ENCODE results near the gene ELAPOR1. TPM values are rescaled to one million over a fixed set of nuclear protein-coding genes. Genes with fewer than 3 reads are reported as not detected.

ELAPOR1 gene
- total and polyA plus RNA-seq, 9 of the 15 experiments (the other 6 are each of a cell fraction or from before 2014, with no cell fraction given) = 0.07 to 1.2 (median 0.18) TPM

DNA sequence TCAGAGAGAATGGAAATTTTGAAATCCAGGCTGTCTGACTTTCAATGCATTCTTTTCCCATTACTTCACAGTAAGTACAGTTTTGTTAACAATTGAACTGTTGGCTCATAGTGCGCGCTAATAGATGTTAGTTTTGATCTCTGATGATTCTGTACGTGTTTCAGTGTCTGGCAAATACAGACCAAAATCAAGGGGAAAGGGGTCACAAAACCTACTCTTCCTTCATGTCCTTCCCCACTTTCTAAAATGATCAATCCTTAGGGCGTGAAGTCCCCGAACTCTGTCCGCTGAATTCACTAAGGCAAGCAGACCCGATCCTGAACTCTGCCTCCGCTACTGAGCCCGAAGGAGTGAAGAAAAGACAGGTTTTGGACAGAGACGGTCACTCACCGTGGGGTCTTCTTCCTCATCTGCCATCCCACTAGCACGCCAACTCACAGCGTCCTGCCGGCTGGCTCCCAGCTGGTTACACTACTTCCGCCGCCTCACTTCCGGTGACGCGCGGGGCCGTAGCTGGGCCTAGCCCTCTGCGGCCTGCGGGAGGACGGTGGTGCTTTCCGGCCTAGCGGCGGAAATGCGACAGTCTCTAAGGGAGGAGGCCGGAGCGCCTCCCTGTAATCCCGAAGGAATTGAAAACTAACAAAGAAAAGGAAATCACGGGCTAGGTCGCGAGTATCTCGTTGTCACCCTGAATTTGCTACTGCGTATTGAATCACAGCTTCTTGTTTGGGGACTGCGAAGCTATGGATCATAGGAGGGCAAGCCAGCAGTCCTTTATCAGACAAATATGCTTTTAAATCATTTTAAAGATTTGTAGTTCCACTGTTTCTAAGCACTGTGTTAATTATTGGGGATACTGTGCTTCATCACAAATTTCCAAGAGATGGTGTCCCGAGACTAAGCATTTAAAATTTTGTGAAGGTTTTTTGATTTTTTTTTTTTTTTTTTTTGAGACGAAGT lies 38.1 kb upstream of the ELAPOR1 start, which contains the start of gene TAF13 (continued):
- TF ChIP-seq, protein P1, sequence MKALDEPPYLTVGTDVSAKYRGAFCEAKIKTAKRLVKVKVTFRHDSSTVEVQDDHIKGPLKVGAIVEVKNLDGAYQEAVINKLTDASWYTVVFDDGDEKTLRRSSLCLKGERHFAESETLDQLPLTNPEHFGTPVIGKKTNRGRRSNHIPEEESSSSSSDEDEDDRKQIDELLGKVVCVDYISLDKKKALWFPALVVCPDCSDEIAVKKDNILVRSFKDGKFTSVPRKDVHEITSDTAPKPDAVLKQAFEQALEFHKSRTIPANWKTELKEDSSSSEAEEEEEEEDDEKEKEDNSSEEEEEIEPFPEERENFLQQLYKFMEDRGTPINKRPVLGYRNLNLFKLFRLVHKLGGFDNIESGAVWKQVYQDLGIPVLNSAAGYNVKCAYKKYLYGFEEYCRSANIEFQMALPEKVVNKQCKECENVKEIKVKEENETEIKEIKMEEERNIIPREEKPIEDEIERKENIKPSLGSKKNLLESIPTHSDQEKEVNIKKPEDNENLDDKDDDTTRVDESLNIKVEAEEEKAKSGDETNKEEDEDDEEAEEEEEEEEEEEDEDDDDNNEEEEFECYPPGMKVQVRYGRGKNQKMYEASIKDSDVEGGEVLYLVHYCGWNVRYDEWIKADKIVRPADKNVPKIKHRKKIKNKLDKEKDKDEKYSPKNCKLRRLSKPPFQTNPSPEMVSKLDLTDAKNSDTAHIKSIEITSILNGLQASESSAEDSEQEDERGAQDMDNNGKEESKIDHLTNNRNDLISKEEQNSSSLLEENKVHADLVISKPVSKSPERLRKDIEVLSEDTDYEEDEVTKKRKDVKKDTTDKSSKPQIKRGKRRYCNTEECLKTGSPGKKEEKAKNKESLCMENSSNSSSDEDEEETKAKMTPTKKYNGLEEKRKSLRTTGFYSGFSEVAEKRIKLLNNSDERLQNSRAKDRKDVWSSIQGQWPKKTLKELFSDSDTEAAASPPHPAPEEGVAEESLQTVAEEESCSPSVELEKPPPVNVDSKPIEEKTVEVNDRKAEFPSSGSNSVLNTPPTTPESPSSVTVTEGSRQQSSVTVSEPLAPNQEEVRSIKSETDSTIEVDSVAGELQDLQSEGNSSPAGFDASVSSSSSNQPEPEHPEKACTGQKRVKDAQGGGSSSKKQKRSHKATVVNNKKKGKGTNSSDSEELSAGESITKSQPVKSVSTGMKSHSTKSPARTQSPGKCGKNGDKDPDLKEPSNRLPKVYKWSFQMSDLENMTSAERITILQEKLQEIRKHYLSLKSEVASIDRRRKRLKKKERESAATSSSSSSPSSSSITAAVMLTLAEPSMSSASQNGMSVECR (CRISPR knock-in tag; IDR thresholded peaks at IDR 0.05) = peak; percentile 99
- TF ChIP-seq ZNF212 (CRISPR knock-in tag; IDR thresholded peaks at IDR 0.05) = no peak
- TF ChIP-seq ZNF584 (CRISPR knock-in tag; IDR thresholded peaks at IDR 0.05; ENCODE audit: low read depth) = no peak
- TF ChIP-seq PML (IDR thresholded peaks at IDR 0.05; ENCODE audit: low read length) = peak; percentile 88
- TF ChIP-seq ZNF785 (CRISPR knock-in tag; IDR thresholded peaks at IDR 0.05) = no peak
- TF ChIP-seq MTA3 (IDR thresholded peaks at IDR 0.05; ENCODE audit: borderline replicate concordance) = peak; percentile 92
- TF ChIP-seq ZBED1 (IDR thresholded peaks at IDR 0.05) = peak; percentile 86; the same call in 1 of the 2 replicates
- no peak for TF ChIP-seq SRSF3 (IDR thresholded peaks at IDR 0.05; ENCODE audit: insufficient read depth, low read length)
- peak in 1 of 2 experiments; percentile 64; a peak in 1 of 4 replicates for TF ChIP-seq TRIM24 (IDR thresholded peaks at IDR 0.05)
- TF ChIP-seq KLF16 (IDR thresholded peaks at IDR 0.05) = no peak
- no peak for TF ChIP-seq FOXK1 (CRISPR knock-in tag; IDR thresholded peaks at IDR 0.05; ENCODE audit: borderline replicate concordance)
- TF ChIP-seq KLF1 (tag; IDR thresholded peaks at IDR 0.05) = no peak
- TF ChIP-seq BRD4 (IDR thresholded peaks at IDR 0.05) = no peak; the same call in 1 of the 2 replicates
- TF ChIP-seq, protein P2, sequence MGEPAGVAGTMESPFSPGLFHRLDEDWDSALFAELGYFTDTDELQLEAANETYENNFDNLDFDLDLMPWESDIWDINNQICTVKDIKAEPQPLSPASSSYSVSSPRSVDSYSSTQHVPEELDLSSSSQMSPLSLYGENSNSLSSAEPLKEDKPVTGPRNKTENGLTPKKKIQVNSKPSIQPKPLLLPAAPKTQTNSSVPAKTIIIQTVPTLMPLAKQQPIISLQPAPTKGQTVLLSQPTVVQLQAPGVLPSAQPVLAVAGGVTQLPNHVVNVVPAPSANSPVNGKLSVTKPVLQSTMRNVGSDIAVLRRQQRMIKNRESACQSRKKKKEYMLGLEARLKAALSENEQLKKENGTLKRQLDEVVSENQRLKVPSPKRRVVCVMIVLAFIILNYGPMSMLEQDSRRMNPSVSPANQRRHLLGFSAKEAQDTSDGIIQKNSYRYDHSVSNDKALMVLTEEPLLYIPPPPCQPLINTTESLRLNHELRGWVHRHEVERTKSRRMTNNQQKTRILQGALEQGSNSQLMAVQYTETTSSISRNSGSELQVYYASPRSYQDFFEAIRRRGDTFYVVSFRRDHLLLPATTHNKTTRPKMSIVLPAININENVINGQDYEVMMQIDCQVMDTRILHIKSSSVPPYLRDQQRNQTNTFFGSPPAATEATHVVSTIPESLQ (CRISPR knock-in tag; IDR thresholded peaks at IDR 0.05) = no peak
- no peak for TF ChIP-seq ZNF764 (CRISPR knock-in tag; IDR thresholded peaks at IDR 0.05; ENCODE audit: low read depth)
- no peak for TF ChIP-seq CEBPG (CRISPR knock-in tag; IDR thresholded peaks at IDR 0.05)
- TF ChIP-seq CEBPG (tag; conservative IDR thresholded peaks at IDR 0.05 in 1 of 2, IDR thresholded peaks at IDR 0.05 in 1 of 2) = no peak
- TF ChIP-seq, protein P3, sequence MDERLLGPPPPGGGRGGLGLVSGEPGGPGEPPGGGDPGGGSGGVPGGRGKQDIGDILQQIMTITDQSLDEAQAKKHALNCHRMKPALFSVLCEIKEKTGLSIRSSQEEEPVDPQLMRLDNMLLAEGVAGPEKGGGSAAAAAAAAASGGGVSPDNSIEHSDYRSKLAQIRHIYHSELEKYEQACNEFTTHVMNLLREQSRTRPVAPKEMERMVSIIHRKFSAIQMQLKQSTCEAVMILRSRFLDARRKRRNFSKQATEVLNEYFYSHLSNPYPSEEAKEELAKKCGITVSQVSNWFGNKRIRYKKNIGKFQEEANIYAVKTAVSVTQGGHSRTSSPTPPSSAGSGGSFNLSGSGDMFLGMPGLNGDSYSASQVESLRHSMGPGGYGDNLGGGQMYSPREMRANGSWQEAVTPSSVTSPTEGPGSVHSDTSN (CRISPR knock-in tag; IDR thresholded peaks at IDR 0.05; ENCODE audit: low read depth) = no peak
- TF ChIP-seq, protein P3 (tag; conservative IDR thresholded peaks at IDR 0.05; ENCODE audit: low read depth) = no peak
- peak; percentile 88 for TF ChIP-seq C11orf30 (IDR thresholded peaks at IDR 0.05; ENCODE audit: low read depth)

Measured in K562 (cell line).